ENCODE measurements around the gene FAM118A. TPM values are rescaled to one million over a fixed set of nuclear protein-coding genes. Genes with fewer than 3 reads are reported as not detected.

Gene FAM118A
- total RNA-seq, 1 experiment from 2014 or later, result 37.9 TPM

DNA sequence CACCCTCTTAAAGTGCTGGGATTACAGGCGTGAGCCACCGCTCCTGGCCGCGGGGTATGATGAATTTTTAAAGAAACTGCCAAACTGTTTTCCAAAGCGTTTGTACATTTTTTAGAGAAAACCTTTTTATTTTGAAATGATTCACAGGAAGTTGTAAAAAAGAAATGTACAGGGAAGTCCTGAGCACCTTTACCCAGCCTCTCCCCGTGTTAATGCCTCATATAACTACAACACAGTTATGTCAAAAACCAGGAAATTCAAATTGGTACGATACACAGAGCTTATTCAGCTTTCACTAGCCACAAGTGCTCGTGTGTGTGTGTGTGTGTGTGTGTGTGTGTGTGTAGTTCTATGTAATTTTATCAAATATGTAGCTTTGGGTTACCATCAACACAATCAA is 7.0 kb upstream of the FAM118A start:
- no peak overlapping the region for H3K27ac Mint-ChIP-seq
- no peak overlapping the region for H3K4me3 Mint-ChIP-seq
- H4K91ac ChIP-seq (ENCODE audit: insufficient read length, low read depth, low read length), result no peak overlapping the region
- H3K79me2 ChIP-seq (ENCODE audit: insufficient read depth, low read length), result no peaks in the 10 kb centered on the region
- H3K23me2 ChIP-seq (ENCODE audit: insufficient read length, low read depth, low read length, poor library complexity, severe bottlenecking), result no peaks in the 10 kb centered on the region
- H3K4me1 ChIP-seq (ENCODE audit: insufficient read depth, low read length), result no peaks in the 10 kb centered on the region; the same call in 1 of the 2 replicates
- H3K27ac ChIP-seq (ENCODE audit: insufficient read length, low read depth, low read length), result no peak overlapping the region
- H3T11ph ChIP-seq (ENCODE audit: low read length), result no peak overlapping the region
- H2BK120ac ChIP-seq (ENCODE audit: low read depth, low read length, poor library complexity, severe bottlenecking), result no peak overlapping the region
- H4K5ac ChIP-seq (ENCODE audit: insufficient read length, low read depth, low read length), result no peak overlapping the region
- H2BK12ac ChIP-seq (ENCODE audit: insufficient read length, low read depth, low read length), result no peak overlapping the region
- no peak overlapping the region for H2BK20ac ChIP-seq (ENCODE audit: low read depth, low read length, poor library complexity, severe bottlenecking)
- H3K36me3 Mint-ChIP-seq (ENCODE audit: insufficient read depth in 1 of 3, low read depth in 3 of 3), result no peaks in the 10 kb centered on the region; a peak in 1 of 7 replicates
- peaks cover 4% of the 10 kb centered on the region for H3K27me3 Mint-ChIP-seq (ENCODE audit: low read depth)
- WGBS (ENCODE audit: extremely low coverage, insufficient read length, low lambda C conversion rate), result no CpG with 5 or more reads among the region's 8 CpGs
- no peaks in the 10 kb centered on the region for H3K9me3 Mint-ChIP-seq
- H3K9me3 ChIP-seq (ENCODE audit: control insufficient read depth, low read depth, low read length), result no peaks in the 10 kb centered on the region
- H3K23ac ChIP-seq (ENCODE audit: insufficient read length, low read depth, low read length), result no peak overlapping the region
- no peak overlapping the region for H3K14ac ChIP-seq (ENCODE audit: insufficient read depth, low read length)
- no peak overlapping the region for H4K8ac ChIP-seq (replicated peaks; ENCODE audit: insufficient read length, low read depth, low read length)
- TF ChIP-seq, protein P1, sequence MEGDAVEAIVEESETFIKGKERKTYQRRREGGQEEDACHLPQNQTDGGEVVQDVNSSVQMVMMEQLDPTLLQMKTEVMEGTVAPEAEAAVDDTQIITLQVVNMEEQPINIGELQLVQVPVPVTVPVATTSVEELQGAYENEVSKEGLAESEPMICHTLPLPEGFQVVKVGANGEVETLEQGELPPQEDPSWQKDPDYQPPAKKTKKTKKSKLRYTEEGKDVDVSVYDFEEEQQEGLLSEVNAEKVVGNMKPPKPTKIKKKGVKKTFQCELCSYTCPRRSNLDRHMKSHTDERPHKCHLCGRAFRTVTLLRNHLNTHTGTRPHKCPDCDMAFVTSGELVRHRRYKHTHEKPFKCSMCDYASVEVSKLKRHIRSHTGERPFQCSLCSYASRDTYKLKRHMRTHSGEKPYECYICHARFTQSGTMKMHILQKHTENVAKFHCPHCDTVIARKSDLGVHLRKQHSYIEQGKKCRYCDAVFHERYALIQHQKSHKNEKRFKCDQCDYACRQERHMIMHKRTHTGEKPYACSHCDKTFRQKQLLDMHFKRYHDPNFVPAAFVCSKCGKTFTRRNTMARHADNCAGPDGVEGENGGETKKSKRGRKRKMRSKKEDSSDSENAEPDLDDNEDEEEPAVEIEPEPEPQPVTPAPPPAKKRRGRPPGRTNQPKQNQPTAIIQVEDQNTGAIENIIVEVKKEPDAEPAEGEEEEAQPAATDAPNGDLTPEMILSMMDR (conservative IDR thresholded peaks at IDR 0.05), result no peak
- H3K18ac ChIP-seq (ENCODE audit: insufficient read length, low read depth, low read length), result no peak overlapping the region
- no peak overlapping the region for H2AFZ ChIP-seq (ENCODE audit: low read length)
- no peak overlapping the region for H2AK5ac ChIP-seq (ENCODE audit: insufficient read length, low read length)
- H3K4me1 Mint-ChIP-seq, result peaks cover 14% of the 10 kb centered on the region in 2 experiments
- no peak overlapping the region for H3K4me2 ChIP-seq (ENCODE audit: insufficient read depth, insufficient read length, low read length)
- no peak for DNase-seq
- no peaks in the 10 kb centered on the region for H4K20me1 ChIP-seq (ENCODE audit: control insufficient read depth, insufficient read depth, insufficient read length)
- no peak overlapping the region for H2BK15ac ChIP-seq (ENCODE audit: low read depth, low read length)
- H3K79me1 ChIP-seq (ENCODE audit: insufficient read depth, low read depth, low read length, poor library complexity, severe bottlenecking), result no peaks in the 10 kb centered on the region
- H3K56ac ChIP-seq (ENCODE audit: insufficient read length, low read depth, low read length), result no peak overlapping the region
- no peak overlapping the region for H3K9ac ChIP-seq (ENCODE audit: extremely low read depth, insufficient read length, low read length)
- H3K27me3 ChIP-seq (ENCODE audit: insufficient read depth, low read length), result no peaks in the 10 kb centered on the region
- no peak overlapping the region for H3K4ac ChIP-seq (ENCODE audit: low read depth, low read length)
- no peak overlapping the region for H2BK5ac ChIP-seq (ENCODE audit: insufficient read length, low read length)
